NCI-H69 (cell line): ENCODE results near the gene ZYG11B.
"Not testable (repeated sequence)": the region's sequence is repeated elsewhere in the genome, so short reads cannot be mapped to it uniquely, and the experiment has no call there.

Experiments
- DNase-seq: peaks from one replicate; lab custom pipeline; 2025; lab: John Stamatoyannopoulos, UW

Gene ZYG11B

GRCh38 chr1:52756020-52756419 is 29.8 kb downstream of the ZYG11B start:
- no peak for DNase-seq

GRCh38 chr1:52759908-52760307 is 33.7 kb downstream of the ZYG11B start:
- no peak for DNase-seq

- peak; percentile 2 for DNase-seq
Observed at GRCh38 chr1:52767596-52768280, 41.5 kb downstream of the ZYG11B start.

- DNase-seq, result peak; percentile 38
Observed at GRCh38 chr1:52769346-52770033, 43.2 kb downstream of the ZYG11B start.

GRCh38 chr1:52771384-52771783 is 45.1 kb downstream of the ZYG11B start:
- DNase-seq, result no peak

- DNase-seq, result no peak
Observed at GRCh38 chr1:52786148-52786547, 59.9 kb downstream of the ZYG11B start.

GRCh38 chr1:52790429-52790828 is 64.2 kb downstream of the ZYG11B start:
- not testable (repeated sequence) for DNase-seq

- no peak for DNase-seq
Observed at GRCh38 chr1:52792036-52792435, 65.8 kb downstream of the ZYG11B start.

- not testable (repeated sequence) for DNase-seq
Observed at GRCh38 chr1:52793717-52794116, 67.5 kb downstream of the ZYG11B start.

GRCh38 chr1:52795464-52795863 is 69.2 kb downstream of the ZYG11B start:
- no peak for DNase-seq

- no peak for DNase-seq
Observed at GRCh38 chr1:52798331-52798730, 72.1 kb downstream of the ZYG11B start.

GRCh38 chr1:52801011-52801410 is 74.8 kb downstream of the ZYG11B start:
- DNase-seq, result no peak

GRCh38 chr1:52804083-52804482 is 77.8 kb downstream of the ZYG11B start:
- DNase-seq, result not testable (repeated sequence)

- DNase-seq, result no peak
Observed at GRCh38 chr1:52814465-52814864, 88.2 kb downstream of the ZYG11B start.

- not testable (repeated sequence) for DNase-seq
Observed at GRCh38 chr1:52820830-52821229, 94.6 kb downstream of the ZYG11B start.

GRCh38 chr1:52825868-52826267 is 99.6 kb downstream of the ZYG11B start:
- DNase-seq, result peak; percentile 18

- DNase-seq, result no peak
Observed at GRCh38 chr1:52834798-52835197, 108.5 kb downstream of the ZYG11B start.

- DNase-seq, result no peak
Observed at GRCh38 chr1:52836035-52836434, 109.8 kb downstream of the ZYG11B start.

GRCh38 chr1:52839175-52839574 is 112.9 kb downstream of the ZYG11B start:
- not testable (repeated sequence) for DNase-seq

- DNase-seq, result peak; percentile 90
Observed at GRCh38 chr1:52842643-52843310, 116.5 kb downstream of the ZYG11B start, which contains the start of gene ZYG11A. ZYG11A (plus strand) TSS chr1:52842760; CDS start chr1:52842884, 124 bp downstream.

GRCh38 chr1:52845119-52845518 is 118.9 kb downstream of the ZYG11B start:
- DNase-seq, result not testable (repeated sequence)

- no peak for DNase-seq
Observed at GRCh38 chr1:52848423-52848822, 122.2 kb downstream of the ZYG11B start.

- DNase-seq, result no peak
Observed at GRCh38 chr1:52850951-52851350, 124.7 kb downstream of the ZYG11B start.
